Muscle layer of duodenum (tissue), 2 donors: ENCODE measurements around the gene PODXL2.
"Not testable (repeated sequence)": the region's sequence is repeated elsewhere in the genome, so short reads cannot be mapped to it uniquely, and the experiment has no call there.

Experiments used
- H3K27ac ChIP-seq: one replicate; pipeline ENCODE4 v1.7.0; 2013; ENCODE audit warnings: mild to moderate bottlenecking, low read length
- H3K27me3 ChIP-seq: one replicate; pipeline ENCODE4 v1.7.0; 2013; ENCODE audit warnings: low read depth, mild to moderate bottlenecking, control low read depth, low read length
- H3K36me3 ChIP-seq, 2 donors: one replicate each; pipeline ENCODE4 v1.7.0; 2013; ENCODE audit warnings: low read length in 2 of 2, control low read depth in 1 of 2, mild to moderate bottlenecking in 1 of 2; ENCODE audit not compliant: insufficient read depth in 2 of 2, control insufficient read depth in 1 of 2
- H3K4me1 ChIP-seq, 2 donors: one replicate each; pipeline ENCODE4 v1.7.0; 2013; ENCODE audit warnings: low read length in 2 of 2, mild to moderate bottlenecking in 2 of 2, control low read depth in 1 of 2, moderate library complexity in 1 of 2; ENCODE audit not compliant: insufficient read depth in 2 of 2, control insufficient read depth in 1 of 2
- H3K4me3 ChIP-seq, 2 donors: one replicate each; pipeline ENCODE4 v1.7.0; 2013; ENCODE audit warnings: low read length in 2 of 2, low read depth in 1 of 2, mild to moderate bottlenecking in 1 of 2
- H3K9me3 ChIP-seq, 2 donors: one replicate each; pipeline ENCODE4 v1.7.0; 2013; ENCODE audit warnings: low read length in 2 of 2, control low read depth in 1 of 2, mild to moderate bottlenecking in 1 of 2; ENCODE audit not compliant: control insufficient read depth in 1 of 2
- donor health status: healthy.

Gene PODXL2

GRCh38 chr3:127680146-127680661, 51.2 kb downstream of the PODXL2 start:
- H3K36me3 ChIP-seq = peaks cover 5 to 33% of the 10 kb centered on the region in 2 donors
- H3K9me3 ChIP-seq = no peaks in the 10 kb centered on the region
- H3K4me1 ChIP-seq = peaks cover 0 to 1% of the 10 kb centered on the region in 2 donors
- H3K4me3 ChIP-seq = no peak overlapping the region
- no peaks in the 10 kb centered on the region for H3K27me3 ChIP-seq
- H3K27ac ChIP-seq = no peak overlapping the region

GRCh38 chr3:127680798-127681221, 51.8 kb downstream of the PODXL2 start:
- peaks cover 5 to 33% of the 10 kb centered on the region in 2 donors for H3K36me3 ChIP-seq
- H3K4me1 ChIP-seq = no peaks in the 10 kb centered on the region
- no peak overlapping the region for H3K27ac ChIP-seq
- no peaks in the 10 kb centered on the region for H3K27me3 ChIP-seq
- no peaks in the 10 kb centered on the region for H3K9me3 ChIP-seq
- H3K4me3 ChIP-seq = no peak overlapping the region

- not testable (repeated sequence) for H3K27me3 ChIP-seq, H3K27ac ChIP-seq, H3K4me1 ChIP-seq, H3K4me3 ChIP-seq, H3K9me3 ChIP-seq
- H3K36me3 ChIP-seq = peaks cover 5 to 20% of the 10 kb centered on the region in 2 donors
Measured at GRCh38 chr3:127682175-127682554, 53.2 kb downstream of the PODXL2 start.

- Histone ChIP-seq H3K27me3 (no peaks in the 10 kb centered on the region), H3K36me3 (peaks cover 5 to 17% of the 10 kb centered on the region in 2 donors), H3K4me3 (no peak overlapping the region), H3K4me1 (no peaks in the 10 kb centered on the region), H3K27ac (no peak overlapping the region), H3K9me3 (no peaks in the 10 kb centered on the region)
Measured at GRCh38 chr3:127682561-127682960, 53.6 kb downstream of the PODXL2 start.

- Histone ChIP-seq H3K27me3 (no peaks in the 10 kb centered on the region), H3K4me3 (no peak overlapping the region), H3K4me1 (peaks cover 0 to 22% of the 10 kb centered on the region in 2 donors), H3K9me3 (no peaks in the 10 kb centered on the region), H3K36me3 (peaks cover 0 to 7% of the 10 kb centered on the region in 2 donors), H3K27ac (no peak overlapping the region)
Measured at GRCh38 chr3:127684871-127685707, 56.1 kb downstream of the PODXL2 start.

GRCh38 chr3:127685708-127686511, 56.9 kb downstream of the PODXL2 start:
- Histone ChIP-seq H3K9me3 (no peaks in the 10 kb centered on the region), H3K27ac (no peak overlapping the region), H3K36me3 (no peaks in the 10 kb centered on the region), H3K4me3 (no peak overlapping the region), H3K27me3 (no peaks in the 10 kb centered on the region), H3K4me1 (peaks cover 0 to 30% of the 10 kb centered on the region in 2 donors)

GRCh38 chr3:127686512-127686894, 57.5 kb downstream of the PODXL2 start:
- Histone ChIP-seq H3K27ac (no peak overlapping the region), H3K4me1 (peaks cover 0 to 31% of the 10 kb centered on the region in 2 donors), H3K36me3 (no peaks in the 10 kb centered on the region)

GRCh38 chr3:127687228-127687737, 58.3 kb downstream of the PODXL2 start:
- Histone ChIP-seq H3K27ac (no peak overlapping the region), H3K4me1 (peaks cover 0 to 31% of the 10 kb centered on the region in 2 donors), H3K4me3 (no peak overlapping the region)

More at GRCh38 chr3:127686512-127686894, 57.5 kb downstream of the PODXL2 start:
- Histone ChIP-seq H3K4me3 (no peak overlapping the region), H3K9me3 (no peaks in the 10 kb centered on the region), H3K27me3 (no peaks in the 10 kb centered on the region)

GRCh38 chr3:127688022-127688415, 59.0 kb downstream of the PODXL2 start:
- H3K4me1 ChIP-seq = peaks cover 0 to 31% of the 10 kb centered on the region in 2 donors
- peaks cover 1 to 5% of the 10 kb centered on the region in 2 donors for H3K36me3 ChIP-seq
- H3K27me3 ChIP-seq = no peaks in the 10 kb centered on the region
- H3K27ac ChIP-seq = no peak overlapping the region
- H3K4me3 ChIP-seq = no peak overlapping the region
- no peaks in the 10 kb centered on the region for H3K9me3 ChIP-seq

More at GRCh38 chr3:127687228-127687737, 58.3 kb downstream of the PODXL2 start:
- Histone ChIP-seq H3K36me3 (no peaks in the 10 kb centered on the region), H3K9me3 (no peaks in the 10 kb centered on the region), H3K27me3 (no peaks in the 10 kb centered on the region)

- peaks cover 3 to 6% of the 10 kb centered on the region in 2 donors for H3K36me3 ChIP-seq
- peaks cover 0 to 31% of the 10 kb centered on the region in 2 donors for H3K4me1 ChIP-seq
- H3K27ac ChIP-seq = peak overlapping the region; percentile 26
- H3K27me3 ChIP-seq = no peaks in the 10 kb centered on the region
- H3K9me3 ChIP-seq = no peaks in the 10 kb centered on the region
- H3K4me3 ChIP-seq = no peak overlapping the region
Measured at GRCh38 chr3:127688416-127689265, 59.7 kb downstream of the PODXL2 start.
